Right lobe of liver (tissue), 4 donors: Measurements from ENCODE around the gene VPS8.

Source experiments
- CTCF ChIP-seq, 4 donors: fragments of 200-600 bp in 3 of 4; fragments of 450-650 bp in 1 of 4; IDR thresholded peaks; one replicate each; pipeline versions ENCODE4 v1.5.1 to v1.8.0; 2016 to 2022; ENCODE audit warnings: antibody characterized with exemption in 4 of 4, mild to moderate bottlenecking in 2 of 4
- POLR2A ChIP-seq: fragments of 450-650 bp; IDR thresholded peaks from one replicate; pipeline ENCODE4 v1.6.1; 2017; ENCODE audit warnings: antibody characterized with exemption, mild to moderate bottlenecking
- donor health status: DM: no; HTN: no; CAD: no.
- donor health status: DM: no; HTN: no; CAD: no.
- donor health status: DM: no; HTN: yes; CAD: no.

- no peak for TF ChIP-seq POLR2A
- no peak for TF ChIP-seq CTCF (IDR thresholded peaks at IDR 0.05)
Observed at GRCh38 chr3:185058796-185059195, 246.8 kb downstream of the VPS8 start.
